Osteoblast (primary cell): ENCODE results near the gene TMEM86A. TPM values are rescaled to one million over a fixed set of nuclear protein-coding genes. Genes with fewer than 3 reads are reported as not detected.

Experiments used
- DNase-seq: peaks from one replicate; pipeline ENCODE4 v3.0.0; 2011; ENCODE audit warnings: low spot score, mixed read lengths; ENCODE audit not compliant: insufficient read length; ENCODE audit errors: missing footprints
- H2AFZ ChIP-seq: 2 replicates; pipeline ENCODE4 v1.6.0; 2011; ENCODE audit warnings: mild to moderate bottlenecking, low read length
- H3K27ac ChIP-seq: 2 replicates; pipeline ENCODE4 v1.5.1; 2011; ENCODE audit warnings: mild to moderate bottlenecking, low read depth, low read length, moderate library complexity
- H3K27me3 ChIP-seq: 2 replicates; pipeline ENCODE4 v1.6.0; 2012; ENCODE audit warnings: mild to moderate bottlenecking, control low read depth, inconsistent platforms, low read length, moderate library complexity; ENCODE audit not compliant: insufficient read depth
- H3K36me3 ChIP-seq: 2 replicates; pipeline ENCODE4 v1.5.1; 2011; ENCODE audit warnings: mild to moderate bottlenecking, low read length, control low read depth, moderate library complexity; ENCODE audit not compliant: insufficient read depth
- H3K4me1 ChIP-seq: 2 replicates; pipeline ENCODE4 v1.5.1; 2011; ENCODE audit warnings: mild to moderate bottlenecking, low read length, control low read depth, moderate library complexity; ENCODE audit not compliant: insufficient read depth
- H3K4me2 ChIP-seq: 2 replicates; pipeline ENCODE4 v1.6.0; 2011; ENCODE audit warnings: mild to moderate bottlenecking, low read length; ENCODE audit not compliant: insufficient read depth
- H3K4me3 ChIP-seq: fragments of 200-600 bp; sonication (generic); 3 replicates; pipeline ENCODE4 v1.5.1; 2012; ENCODE audit warnings: mild to moderate bottlenecking, low read length, inconsistent platforms; ENCODE audit not compliant: insufficient read depth
- H3K79me2 ChIP-seq: 2 replicates; pipeline ENCODE4 v1.6.0; 2012; ENCODE audit warnings: mild to moderate bottlenecking, low read length, control low read depth, inconsistent platforms; ENCODE audit not compliant: insufficient read depth
- H3K9me3 ChIP-seq: 2 replicates; pipeline ENCODE4 v1.5.1; 2011; ENCODE audit warnings: low read depth, low read length, control low read depth
- H4K20me1 ChIP-seq: 2 replicates; pipeline ENCODE4 v1.6.0; 2012; ENCODE audit warnings: mild to moderate bottlenecking, low read length, control low read depth; ENCODE audit not compliant: insufficient read depth
- total RNA-seq: library from RNA; depleted of rRNA; stranded (reverse); fragments of >200 nt; gene quantifications from 2 replicates; pipeline ENCODE4 v1.2.3, GENCODE V29; 2012
- TF ChIP-seq, protein P1 (sequence below): IDR thresholded peaks from 2 replicates; pipeline ENCODE4 v1.5.1; 2011; ENCODE audit warnings: mild to moderate bottlenecking, low read depth, low read length, moderate library complexity; ENCODE audit errors: extremely low read depth

The TMEM86A gene
- total RNA-seq, 1 donor = 3.3 TPM

- H3K9me3 ChIP-seq = no peaks in the 10 kb centered on the region
- TF ChIP-seq, protein P1, sequence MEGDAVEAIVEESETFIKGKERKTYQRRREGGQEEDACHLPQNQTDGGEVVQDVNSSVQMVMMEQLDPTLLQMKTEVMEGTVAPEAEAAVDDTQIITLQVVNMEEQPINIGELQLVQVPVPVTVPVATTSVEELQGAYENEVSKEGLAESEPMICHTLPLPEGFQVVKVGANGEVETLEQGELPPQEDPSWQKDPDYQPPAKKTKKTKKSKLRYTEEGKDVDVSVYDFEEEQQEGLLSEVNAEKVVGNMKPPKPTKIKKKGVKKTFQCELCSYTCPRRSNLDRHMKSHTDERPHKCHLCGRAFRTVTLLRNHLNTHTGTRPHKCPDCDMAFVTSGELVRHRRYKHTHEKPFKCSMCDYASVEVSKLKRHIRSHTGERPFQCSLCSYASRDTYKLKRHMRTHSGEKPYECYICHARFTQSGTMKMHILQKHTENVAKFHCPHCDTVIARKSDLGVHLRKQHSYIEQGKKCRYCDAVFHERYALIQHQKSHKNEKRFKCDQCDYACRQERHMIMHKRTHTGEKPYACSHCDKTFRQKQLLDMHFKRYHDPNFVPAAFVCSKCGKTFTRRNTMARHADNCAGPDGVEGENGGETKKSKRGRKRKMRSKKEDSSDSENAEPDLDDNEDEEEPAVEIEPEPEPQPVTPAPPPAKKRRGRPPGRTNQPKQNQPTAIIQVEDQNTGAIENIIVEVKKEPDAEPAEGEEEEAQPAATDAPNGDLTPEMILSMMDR = no peak
- H2AFZ ChIP-seq = no peak overlapping the region
- H3K36me3 ChIP-seq = no peaks in the 10 kb centered on the region
- DNase-seq = no peak
- H3K4me2 ChIP-seq = peak overlapping the region; percentile 91
- no peak overlapping the region for H3K4me3 ChIP-seq
- H3K79me2 ChIP-seq = no peaks in the 10 kb centered on the region
- H3K27me3 ChIP-seq = peaks cover 13% of the 10 kb centered on the region
- no peaks in the 10 kb centered on the region for H4K20me1 ChIP-seq
- no peak overlapping the region for H3K27ac ChIP-seq
- H3K4me1 ChIP-seq = peaks cover 14% of the 10 kb centered on the region
These were observed 1.3 kb downstream of the TMEM86A start for GRCh38 chr11:18699848-18700261.

DNA sequence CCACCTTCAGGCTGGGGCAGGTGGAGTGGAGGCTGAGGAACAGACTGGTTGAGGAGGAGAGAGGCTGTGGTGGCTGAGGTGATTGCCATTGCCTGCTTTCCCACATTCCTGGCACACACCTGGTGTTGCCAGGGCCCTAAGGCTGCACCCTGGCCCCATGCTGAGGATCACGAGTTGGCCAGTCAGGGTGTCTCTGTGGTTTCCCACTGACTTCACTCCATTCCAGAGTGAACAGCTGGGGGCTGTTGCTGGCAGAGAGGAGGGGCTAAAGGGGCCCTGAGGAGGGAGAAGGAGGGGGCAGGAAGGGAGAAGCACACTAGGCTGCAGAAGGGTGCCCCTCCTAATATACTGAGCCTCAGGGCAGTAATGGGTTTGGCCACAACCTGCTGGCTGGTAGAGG is 1.8 kb downstream of the TMEM86A start:
- H3K27me3 ChIP-seq = peaks cover 17% of the 10 kb centered on the region
- TF ChIP-seq, protein P1 = no peak
- no peak overlapping the region for H3K4me3 ChIP-seq
- no peak overlapping the region for H3K27ac ChIP-seq
- no peak overlapping the region for H2AFZ ChIP-seq
- no peak for DNase-seq
- no peaks in the 10 kb centered on the region for H3K36me3 ChIP-seq
- peaks cover 15% of the 10 kb centered on the region for H3K4me1 ChIP-seq
- no peak overlapping the region for H3K4me2 ChIP-seq
- no peaks in the 10 kb centered on the region for H3K9me3 ChIP-seq
- H4K20me1 ChIP-seq = no peaks in the 10 kb centered on the region
- H3K79me2 ChIP-seq = no peaks in the 10 kb centered on the region

- H3K36me3 ChIP-seq = no peaks in the 10 kb centered on the region
- H3K9me3 ChIP-seq = no peaks in the 10 kb centered on the region
- TF ChIP-seq, protein P1 = no peak
- no peak for DNase-seq
- H3K4me3 ChIP-seq = no peak overlapping the region
- H2AFZ ChIP-seq = no peak overlapping the region
- peaks cover 22% of the 10 kb centered on the region for H3K27me3 ChIP-seq
- H3K27ac ChIP-seq = no peak overlapping the region
- H3K79me2 ChIP-seq = no peaks in the 10 kb centered on the region
- H3K4me1 ChIP-seq = peaks cover 20% of the 10 kb centered on the region
- no peak overlapping the region for H3K4me2 ChIP-seq
- H4K20me1 ChIP-seq = no peaks in the 10 kb centered on the region
These were observed 2.3 kb downstream of the TMEM86A start for GRCh38 chr11:18700872-18701271.

DNA sequence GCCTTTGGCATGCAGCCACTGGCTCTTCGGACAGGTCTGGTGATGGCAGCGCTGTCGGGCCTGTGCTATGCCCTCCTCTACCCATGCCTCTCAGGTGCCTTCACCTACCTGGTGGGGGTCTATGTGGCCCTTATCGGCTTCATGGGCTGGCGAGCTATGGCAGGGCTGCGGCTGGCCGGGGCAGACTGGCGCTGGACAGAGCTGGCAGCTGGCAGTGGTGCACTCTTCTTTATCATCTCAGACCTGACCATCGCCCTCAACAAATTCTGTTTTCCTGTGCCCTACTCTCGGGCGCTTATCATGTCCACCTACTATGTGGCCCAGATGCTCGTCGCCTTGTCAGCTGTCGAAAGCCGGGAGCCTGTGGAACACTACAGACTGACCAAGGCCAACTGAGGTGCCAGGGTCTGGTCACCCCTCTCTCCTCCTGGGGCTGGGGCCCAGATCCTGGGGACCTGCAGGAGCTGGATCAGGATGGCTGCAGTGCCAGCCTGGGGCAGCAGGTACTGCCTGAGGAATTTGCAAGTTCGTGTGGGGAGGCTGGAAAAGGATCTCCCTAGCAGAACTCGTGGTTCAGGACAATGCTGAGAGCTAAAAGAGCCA is 3.1 kb downstream of the TMEM86A start:
- no peaks in the 10 kb centered on the region for H3K9me3 ChIP-seq
- no peak overlapping the region for H3K4me2 ChIP-seq
- peaks cover 20% of the 10 kb centered on the region for H3K4me1 ChIP-seq
- TF ChIP-seq, protein P1 = no peak
- no peak for DNase-seq
- no peak overlapping the region for H3K27ac ChIP-seq
- no peaks in the 10 kb centered on the region for H3K79me2 ChIP-seq
- no peaks in the 10 kb centered on the region for H3K36me3 ChIP-seq
- H4K20me1 ChIP-seq = no peaks in the 10 kb centered on the region
- H3K4me3 ChIP-seq = no peak overlapping the region
- H2AFZ ChIP-seq = no peak overlapping the region
- H3K27me3 ChIP-seq = peaks cover 27% of the 10 kb centered on the region
